GM23248 (cell line): ENCODE data around the gene DTNA.

Source experiments
- EZH2 ChIP-seq: fragments of 200-600 bp; sonication (generic); IDR thresholded peaks from 2 replicates; pipeline ENCODE4 v1.6.1; 2018; ENCODE audit warnings: antibody characterized with exemption, mild to moderate bottlenecking; ENCODE audit not compliant: insufficient read depth, poor library complexity, severe bottlenecking
- EZH2phosphoT487 ChIP-seq: fragments of 200-600 bp; sonication (generic); IDR thresholded peaks from 2 replicates; pipeline ENCODE4 v1.6.1; 2018; ENCODE audit warnings: antibody characterized with exemption, moderate library complexity, mild to moderate bottlenecking, low read depth; ENCODE audit not compliant: insufficient read depth

- TF ChIP-seq EZH2 = no peak
- TF ChIP-seq EZH2phosphoT487 = no peak
These were observed 191.2 kb downstream of the DTNA start for GRCh38 chr18:34901299-34901698.
